Measurements from ENCODE around the gene NSDHL. TPM values are rescaled to one million over a fixed set of nuclear protein-coding genes. Genes with fewer than 3 reads are reported as not detected.
A peak's percentile ranks its signal among the peaks of the same experiment; 100 is the strongest.

NSDHL gene
- polyA plus RNA-seq, 3 donors, result 8.2 to 21.3 (median 19.9) TPM

GRCh38 chrX:152897222-152898131 is 66.6 kb downstream of the NSDHL start, which contains the start of gene ZNF185:
ZNF185 (plus strand) TSS chrX:152898067; CDS start chrX:152914490, 16,423 bp downstream.
- H3K27me3 ChIP-seq (ENCODE audit: control insufficient read depth in 2 of 2, insufficient read depth in 2 of 2, low read length in 2 of 2), result peaks cover 0 to 24% of the 10 kb centered on the region in 2 donors
- no peak within 1 kb of the TSS for H3K27ac ChIP-seq (ENCODE audit: low read depth in 1 of 2, low read length in 2 of 2)
- TF ChIP-seq CTCF (IDR thresholded peaks at IDR 0.05), result no peak
- no peak within 1 kb of the TSS for H3K4me2 ChIP-seq (replicated peaks; ENCODE audit: extremely low read depth, low read length, poor library complexity, severe bottlenecking)
- peaks cover 8% of the 10 kb centered on the region for H3K4me1 Mint-ChIP-seq
- H3K9me3 ChIP-seq (replicated peaks in 1 of 2; ENCODE audit: control insufficient read depth in 1 of 2, insufficient read depth in 1 of 2, low read length in 2 of 2), result no peaks in the 10 kb centered on the region
- H3K27ac Mint-ChIP-seq, result no peak within 1 kb of the TSS
- no peaks in the 10 kb centered on the region for H3K36me3 ChIP-seq (replicated peaks in 1 of 2; ENCODE audit: control insufficient read depth in 1 of 2, insufficient read depth in 2 of 2, low read length in 2 of 2)
- 15% methylated on average over 28 of the region's 64 CpGs for WGBS (ENCODE audit: insufficient coverage)
- H4K20me1 ChIP-seq (ENCODE audit: insufficient read depth, low read length), result no peaks in the 10 kb centered on the region
- H3K79me2 ChIP-seq (ENCODE audit: insufficient read depth, low read length), result no peaks in the 10 kb centered on the region
- intact Hi-C loops (cut with micrococcal nuclease), result no loop called here
- H3K36me3 Mint-ChIP-seq, result no peaks in the 10 kb centered on the region
- peaks cover 0 to 6% of the 10 kb centered on the region in 2 donors for H3K4me1 ChIP-seq (ENCODE audit: control insufficient read depth in 1 of 2, insufficient read depth in 2 of 2, low read length in 2 of 2)
- peaks cover 0 to 3% (median 0%) of the 10 kb centered on the region in 7 donors for H3K9me3 Mint-ChIP-seq
- DNase-seq, result no peak
- peak within 1 kb of the TSS in 1 of 2 donors; percentile 64 for H3K4me3 Mint-ChIP-seq
- H3K27me3 Mint-ChIP-seq (ENCODE audit: low read depth in 3 of 3), result peaks cover 18 to 49% (median 44%) of the 10 kb centered on the region in 3 donors
- no peak within 1 kb of the TSS for H3K4me3 ChIP-seq (replicated peaks in 1 of 3; ENCODE audit: low read depth in 2 of 3, low read length in 3 of 3)
- H3K9ac ChIP-seq (ENCODE audit: insufficient read depth, low read length, poor library complexity, severe bottlenecking), result no peak within 1 kb of the TSS
- no peak within 1 kb of the TSS for H2AFZ ChIP-seq (ENCODE audit: insufficient read depth, low read depth, low read length, poor library complexity, severe bottlenecking)

DNA sequence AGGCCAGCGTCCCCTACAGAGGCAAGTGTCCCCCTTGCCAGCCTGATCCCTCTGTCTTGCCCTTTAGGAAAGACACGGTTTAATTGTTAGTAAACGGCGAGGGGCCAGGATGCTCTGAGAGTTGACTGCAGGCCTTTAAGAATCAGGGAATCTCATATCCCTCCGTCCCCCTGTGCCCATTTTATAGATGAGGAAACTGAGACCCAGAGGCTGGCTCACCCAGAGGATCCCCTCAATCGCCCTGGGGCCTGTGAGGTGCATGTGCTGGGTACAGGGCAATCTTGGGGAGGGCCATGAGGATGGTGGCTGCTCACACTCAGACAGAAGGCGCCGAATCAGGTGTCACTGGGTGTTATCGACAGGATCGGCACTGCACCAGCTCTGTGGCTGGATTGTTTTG is 67.6 kb downstream of the NSDHL start:
- WGBS (ENCODE audit: insufficient coverage), result 71% methylated on average over 1 of the region's 10 CpGs
- H3K36me3 ChIP-seq (replicated peaks in 1 of 2; ENCODE audit: control insufficient read depth in 1 of 2, insufficient read depth in 2 of 2, low read length in 2 of 2), result no peaks in the 10 kb centered on the region
- intact Hi-C loops (cut with micrococcal nuclease), result no loop called here
- H3K9ac ChIP-seq (ENCODE audit: insufficient read depth, low read length, poor library complexity, severe bottlenecking), result no peak overlapping the region
- no peaks in the 10 kb centered on the region for H3K9me3 ChIP-seq (replicated peaks in 1 of 2; ENCODE audit: control insufficient read depth in 1 of 2, insufficient read depth in 1 of 2, low read length in 2 of 2)
- Mint-ChIP-seq H3K4me3 (peak overlapping the region in 1 of 2 donors; percentile 26), H3K27me3 (ENCODE audit: low read depth in 3 of 3) (peaks cover 18 to 45% (median 45%) of the 10 kb centered on the region in 3 donors), H3K27ac (no peak overlapping the region), H3K9me3 (peaks cover 0 to 5% (median 0%) of the 10 kb centered on the region in 7 donors), H3K4me1 (peaks cover 8% of the 10 kb centered on the region), H3K36me3 (no peaks in the 10 kb centered on the region)
- H2AFZ ChIP-seq (ENCODE audit: insufficient read depth, low read depth, low read length, poor library complexity, severe bottlenecking), result no peak overlapping the region
- DNase-seq, result no peak
- H3K27ac ChIP-seq (ENCODE audit: low read depth in 1 of 2, low read length in 2 of 2), result no peak overlapping the region
- H4K20me1 ChIP-seq (ENCODE audit: insufficient read depth, low read length), result no peaks in the 10 kb centered on the region
- H3K79me2 ChIP-seq (ENCODE audit: insufficient read depth, low read length), result no peaks in the 10 kb centered on the region
- H3K4me2 ChIP-seq (replicated peaks; ENCODE audit: extremely low read depth, low read length, poor library complexity, severe bottlenecking), result no peak overlapping the region
- H3K4me3 ChIP-seq (replicated peaks in 1 of 3; ENCODE audit: low read depth in 2 of 3, low read length in 3 of 3), result no peak overlapping the region
- peaks cover 0 to 24% of the 10 kb centered on the region in 2 donors for H3K27me3 ChIP-seq (ENCODE audit: control insufficient read depth in 2 of 2, insufficient read depth in 2 of 2, low read length in 2 of 2)
- no peak for TF ChIP-seq CTCF (IDR thresholded peaks at IDR 0.05)
- H3K4me1 ChIP-seq (ENCODE audit: control insufficient read depth in 1 of 2, insufficient read depth in 2 of 2, low read length in 2 of 2), result peaks cover 0 to 6% of the 10 kb centered on the region in 2 donors
